Heart left ventricle (tissue), 16 donors: Measurements from ENCODE around the gene SPSB4. TPM values are rescaled to one million over a fixed set of nuclear protein-coding genes. Genes with fewer than 3 reads are reported as not detected.

Experiments used
- ATAC-seq, 4 donors: fragments of 200-7000 bp; cut with Tn5 transposase; one replicate each; pipeline ENCODE4 v1.9.1; 2020 to 2022; ENCODE audit warnings: moderate library complexity in 4 of 4, mild to moderate bottlenecking in 3 of 4, moderate number of reproducible peaks in 1 of 4
- DNase-seq, 5 donors: peaks; one replicate each; pipeline ENCODE4 v3.0.0-alpha.2; 2020
- H3K27ac ChIP-seq, 12 donors: fragments of 200-600 bp; sonication (generic) in 4 of 12; one replicate each; pipeline versions ENCODE4 v1.5.0 to v1.8.0; 2016 to 2022; ENCODE audit warnings: mild to moderate bottlenecking in 2 of 12
- H3K27me3 ChIP-seq, 9 donors: fragments of 200-600 bp; sonication (generic) in 2 of 9; one replicate each; pipeline versions ENCODE4 v1.5.1 to v1.8.0; 2016 to 2022; ENCODE audit warnings: mild to moderate bottlenecking in 3 of 9
- H3K36me3 ChIP-seq, 9 donors: fragments of 200-600 bp; sonication (generic) in 2 of 9; one replicate each; pipeline versions ENCODE4 v1.5.0 to v1.8.0; 2018 to 2022; ENCODE audit warnings: mild to moderate bottlenecking in 2 of 9
- H3K4me1 ChIP-seq, 12 donors: fragments of 200-600 bp; sonication (generic) in 4 of 12; one replicate each; pipeline versions ENCODE4 v1.5.0 to v1.8.0; 2016 to 2022; ENCODE audit warnings: mild to moderate bottlenecking in 3 of 12
- H3K4me3 ChIP-seq, 12 donors: fragments of 200-600 bp; sonication (generic) in 4 of 12; one replicate each; pipeline versions ENCODE4 v1.5.0 to v1.8.0; 2017 to 2022; ENCODE audit warnings: mild to moderate bottlenecking in 9 of 12, moderate library complexity in 4 of 12
- H3K9me3 ChIP-seq, 12 donors: fragments of 200-600 bp; sonication (generic) in 4 of 12; one replicate each; pipeline versions ENCODE4 v1.5.0 to v1.8.0; 2016 to 2022; ENCODE audit warnings: mild to moderate bottlenecking in 1 of 12
- CTCF ChIP-seq, 12 donors: fragments of 200-600 bp; sonication (generic) in 4 of 12; IDR thresholded peaks; one replicate each; pipeline versions ENCODE4 v1.5.0 to v1.8.0; 2018 to 2022; ENCODE audit warnings: antibody characterized with exemption in 12 of 12, mild to moderate bottlenecking in 5 of 12
- POLR2A ChIP-seq, 2 donors: fragments of 450-650 bp; IDR thresholded peaks; one replicate each; pipeline ENCODE4 v1.6.1; 2017; ENCODE audit warnings: antibody characterized with exemption in 2 of 2, mild to moderate bottlenecking in 2 of 2, moderate library complexity in 2 of 2
- WGBS, 4 donors: extraction: QIAGEN DNeasy Blood & Tissue Kit in 2 of 4; methylation state at CpG; one replicate each; pipeline versions ENCODE4 v1.1.5 to v1.1.7; 2013 to 2018; 5-methylcytosine and 5-hydroxymethylcytosine counted together
- intact Hi-C, 10 donors: fragments of 100-400 bp; cut with DNase I; formaldehyde crosslinking; loops; one replicate each; pipeline versions ENCODE4 v1.11.1 to v1.14.2; 2022
- polyA plus RNA-seq, 2 donors: library from polyadenylated mRNA; stranded (reverse); fragments of 200-250 nt; gene quantifications; one replicate each; pipeline ENCODE4 v1.2.3, GENCODE V29; 2013
- total RNA-seq, 9 donors: library from RNA; depleted of rRNA in 2 of 9; stranded (reverse); fragments of >200 nt in 2 of 9; fragmentation: NEBNext Ultra II Directional in 3 of 9; extraction: Animal tissue kit (Norgen Biotek cat#: 25700) in 3 of 9; gene quantifications; one replicate each; pipeline versions ENCODE4 v1.1.0 to v1.2.4, GENCODE V29; 2016 to 2023
- donor health status: ischemic (EF 13 %, LVEDD 7.1; RV severe dilation, severe dysfunction).
- donor health status: healthy with polysubstance abuse.
- donor health status: DM: no; HTN: yes; CAD: no.
- donor health status: DM: no; HTN: no; CAD: no.
- donor health status: ischemic (EF 25% LVEDD 6.9; RV normal size, moderate dysfunction).
- donor health status: ischemic (EF 25% LVEDD 5.7; RV mildly dilated, moderate dysfunction).
- donor health status: healthy.
- donor health status: DM: yes; HTN: yes; CAD: no.
- donor health status: ischemic (EF 35%, LVEDD 5.7; RV mildly dilated, moderate dysfunction).
- donor health status: nonischemic (EF 11% LVEDD 7.7; RV severe dilation, severe dysfunction).
- donor health status: DM: yes; HTN: yes; CAD: no.
- donor health status: PGD.
- donor health status: ischemic (EF 29% LVEDD 5.4; RV normal size, mild dysfunction).
- donor health status: nonischemic (EF 23%, LVEDD 6.1; RV moderate dilation, normal function).

The SPSB4 gene
- total and polyA plus RNA-seq, 11 donors, result 3.3 to 11.1 (median 4.8) TPM

- no peak overlapping the region for H3K27ac ChIP-seq
- WGBS, 4 donors, result 85 to 92% (median 88%) methylated on average over 7 to 8 of the region's 8 CpGs
- H3K27me3 ChIP-seq, result peaks cover 0 to 7% (median 0%) of the 10 kb centered on the region in 9 donors
- H3K4me3 ChIP-seq, result no peak overlapping the region
- intact Hi-C loops, result loop anchor here in 2 of 10 donors (5.0 to 10.0 kb wide), 2 partner anchors 39 to 47 kb away; no protein-coding TSS in a partner anchor
- peaks cover 0 to 33% (median 9%) of the 10 kb centered on the region in 12 donors for H3K4me1 ChIP-seq
- H3K36me3 ChIP-seq, result no peaks in the 10 kb centered on the region
- no peak for TF ChIP-seq POLR2A (IDR thresholded peaks at IDR 0.05)
- TF ChIP-seq CTCF (IDR thresholded peaks at IDR 0.05), result no peak
- peaks cover 0 to 5% (median 0%) of the 10 kb centered on the region in 12 donors for H3K9me3 ChIP-seq
- ATAC-seq (no peak), DNase-seq (no peak)
Measured at GRCh38 chr3:141057946-141058800, 7.0 kb downstream of the SPSB4 start.

GRCh38 chr3:141058996-141059395, 7.8 kb downstream of the SPSB4 start:
- ATAC-seq, result no peak
- H3K9me3 ChIP-seq, result peaks cover 0 to 5% (median 0%) of the 10 kb centered on the region in 12 donors
- peaks cover 0 to 39% (median 9%) of the 10 kb centered on the region in 12 donors for H3K4me1 ChIP-seq
- intact Hi-C loops, result loop anchor here in 2 of 10 donors (5.0 to 10.0 kb wide), 2 partner anchors 38 to 46 kb away; no protein-coding TSS in a partner anchor
- TF ChIP-seq POLR2A (IDR thresholded peaks at IDR 0.05) (no peak), CTCF (IDR thresholded peaks at IDR 0.05) (no peak)
- peaks cover 0 to 3% (median 0%) of the 10 kb centered on the region in 9 donors for H3K27me3 ChIP-seq
- H3K4me3 ChIP-seq, result no peak overlapping the region
- no peaks in the 10 kb centered on the region for H3K36me3 ChIP-seq
- 92 to 96% (median 93%) methylated on average over 2 of the region's 2 CpGs for WGBS, 4 donors
- DNase-seq, result no peak
- H3K27ac ChIP-seq, result no peak overlapping the region

GRCh38 chr3:141059816-141060215, 8.7 kb downstream of the SPSB4 start:
- ATAC-seq (peak in 1 of 4 donors; percentile 9), DNase-seq (no peak)
- H3K27me3 ChIP-seq, result no peaks in the 10 kb centered on the region
- TF ChIP-seq CTCF (IDR thresholded peaks at IDR 0.05) (no peak), POLR2A (IDR thresholded peaks at IDR 0.05) (no peak)
- no peaks in the 10 kb centered on the region for H3K36me3 ChIP-seq
- intact Hi-C loops, result loop anchor here in 2 of 10 donors (5.0 to 10.0 kb wide), 2 partner anchors 37 to 45 kb away; no protein-coding TSS in a partner anchor
- WGBS, 4 donors, result 75 to 95% (median 92%) methylated on average over 1 to 2 of the region's 2 CpGs
- H3K4me3 ChIP-seq, result no peak overlapping the region
- peaks cover 0 to 46% (median 11%) of the 10 kb centered on the region in 12 donors for H3K4me1 ChIP-seq
- H3K27ac ChIP-seq, result no peak overlapping the region
- H3K9me3 ChIP-seq, result peaks cover 0 to 5% (median 0%) of the 10 kb centered on the region in 12 donors

- 76 to 93% (median 83%) methylated on average over 3 of the region's 3 CpGs for WGBS, 4 donors
- intact Hi-C loops, result no loop called here
- Histone ChIP-seq H3K27me3 (no peaks in the 10 kb centered on the region), H3K36me3 (no peaks in the 10 kb centered on the region), H3K4me3 (no peak overlapping the region), H3K27ac (no peak overlapping the region), H3K4me1 (peaks cover 0 to 48% (median 11%) of the 10 kb centered on the region in 12 donors), H3K9me3 (peaks cover 0 to 5% (median 0%) of the 10 kb centered on the region in 12 donors)
- TF ChIP-seq CTCF (IDR thresholded peaks at IDR 0.05) (no peak), POLR2A (IDR thresholded peaks at IDR 0.05) (no peak)
- ATAC-seq, result no peak
- no peak for DNase-seq
Measured at GRCh38 chr3:141060327-141060726, 9.2 kb downstream of the SPSB4 start.
